ENCODE results near the gene SLC4A1. TPM values are rescaled to one million over a fixed set of nuclear protein-coding genes. Genes with fewer than 3 reads are reported as not detected.

Gene SLC4A1
- total RNA-seq, 4 donors from 2014 or later: 0.15 to 0.78 TPM; not detected in 2

- Histone ChIP-seq H3K4me3 (replicated peaks in 1 of 3) (no peak overlapping the region), H3K27me3 (no peaks in the 10 kb centered on the region), H3K9me3 (no peaks in the 10 kb centered on the region), H3K36me3 (no peaks in the 10 kb centered on the region), H3K27ac (no peak overlapping the region), H3K4me1 (peaks cover 18 to 32% of the 10 kb centered on the region in 2 donors)
- WGBS, 2 donors: 93 to 94% methylated on average over 2 of the region's 2 CpGs
- intact Hi-C loops (cut with DNase I): no loop called here
- no peak for TF ChIP-seq POLR2A (IDR thresholded peaks at IDR 0.05)
- TF ChIP-seq, protein P1, sequence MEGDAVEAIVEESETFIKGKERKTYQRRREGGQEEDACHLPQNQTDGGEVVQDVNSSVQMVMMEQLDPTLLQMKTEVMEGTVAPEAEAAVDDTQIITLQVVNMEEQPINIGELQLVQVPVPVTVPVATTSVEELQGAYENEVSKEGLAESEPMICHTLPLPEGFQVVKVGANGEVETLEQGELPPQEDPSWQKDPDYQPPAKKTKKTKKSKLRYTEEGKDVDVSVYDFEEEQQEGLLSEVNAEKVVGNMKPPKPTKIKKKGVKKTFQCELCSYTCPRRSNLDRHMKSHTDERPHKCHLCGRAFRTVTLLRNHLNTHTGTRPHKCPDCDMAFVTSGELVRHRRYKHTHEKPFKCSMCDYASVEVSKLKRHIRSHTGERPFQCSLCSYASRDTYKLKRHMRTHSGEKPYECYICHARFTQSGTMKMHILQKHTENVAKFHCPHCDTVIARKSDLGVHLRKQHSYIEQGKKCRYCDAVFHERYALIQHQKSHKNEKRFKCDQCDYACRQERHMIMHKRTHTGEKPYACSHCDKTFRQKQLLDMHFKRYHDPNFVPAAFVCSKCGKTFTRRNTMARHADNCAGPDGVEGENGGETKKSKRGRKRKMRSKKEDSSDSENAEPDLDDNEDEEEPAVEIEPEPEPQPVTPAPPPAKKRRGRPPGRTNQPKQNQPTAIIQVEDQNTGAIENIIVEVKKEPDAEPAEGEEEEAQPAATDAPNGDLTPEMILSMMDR (IDR thresholded peaks at IDR 0.05): no peak
- DNase-seq: no peak
These were observed 42.3 kb upstream of the SLC4A1 start for GRCh38 chr17:44310188-44310587.

- H3K36me3 ChIP-seq: no peaks in the 10 kb centered on the region
- 81 to 84% methylated on average over 5 of the region's 5 CpGs for WGBS, 2 donors
- TF ChIP-seq, protein P1 (IDR thresholded peaks at IDR 0.05): no peak
- TF ChIP-seq POLR2A (IDR thresholded peaks at IDR 0.05): no peak
- H3K27me3 ChIP-seq: no peaks in the 10 kb centered on the region
- no peak for DNase-seq
- H3K4me3 ChIP-seq (replicated peaks in 1 of 3): no peak overlapping the region
- H3K9me3 ChIP-seq: no peaks in the 10 kb centered on the region
- H3K4me1 ChIP-seq: peaks cover 22 to 34% of the 10 kb centered on the region in 2 donors
- intact Hi-C loops (cut with DNase I): loop anchor here (5.0 kb wide), 1 partner anchor 198 kb away; no protein-coding TSS in a partner anchor
- H3K27ac ChIP-seq: no peak overlapping the region
These were observed 41.5 kb upstream of the SLC4A1 start for GRCh38 chr17:44309472-44309871.

DNA sequence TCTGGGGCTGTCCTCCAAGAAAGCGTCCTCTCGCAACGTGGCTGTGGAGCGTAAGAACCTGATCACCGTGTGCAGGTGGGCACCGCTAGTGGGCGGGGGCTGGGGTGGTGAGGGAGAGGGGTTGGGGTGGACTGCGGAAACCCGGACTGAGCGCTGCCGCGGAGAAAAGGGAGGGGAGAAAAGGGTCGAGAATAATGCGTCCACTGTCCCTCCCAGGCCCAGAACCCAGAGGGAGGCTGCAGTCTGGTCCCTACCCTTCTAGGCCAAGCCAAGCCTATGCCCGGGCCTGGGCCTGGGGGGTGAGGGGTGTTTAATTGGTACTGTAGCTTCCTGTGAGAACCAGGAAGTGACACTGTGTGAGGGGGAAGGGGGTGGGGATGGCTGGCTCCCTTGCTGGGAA lies 40.9 kb upstream of the SLC4A1 start:
- peak; percentile 7 to 17 for DNase-seq
- H3K27me3 ChIP-seq: no peaks in the 10 kb centered on the region
- WGBS, 2 donors: 5 to 6% methylated on average over 11 to 15 of the region's 15 CpGs
- H3K4me1 ChIP-seq: peaks cover 22 to 36% of the 10 kb centered on the region in 2 donors
- peak overlapping the region in 1 of 3 donors; percentile 41 for H3K4me3 ChIP-seq (replicated peaks in 1 of 3)
- intact Hi-C loops (cut with DNase I): loop anchor here (5.0 kb wide), 1 partner anchor 198 kb away; no protein-coding TSS in a partner anchor
- no peak overlapping the region for H3K27ac ChIP-seq
- H3K36me3 ChIP-seq: no peaks in the 10 kb centered on the region
- TF ChIP-seq POLR2A (IDR thresholded peaks at IDR 0.05): no peak
- TF ChIP-seq, protein P1 (IDR thresholded peaks at IDR 0.05): no peak
- no peaks in the 10 kb centered on the region for H3K9me3 ChIP-seq

DNA sequence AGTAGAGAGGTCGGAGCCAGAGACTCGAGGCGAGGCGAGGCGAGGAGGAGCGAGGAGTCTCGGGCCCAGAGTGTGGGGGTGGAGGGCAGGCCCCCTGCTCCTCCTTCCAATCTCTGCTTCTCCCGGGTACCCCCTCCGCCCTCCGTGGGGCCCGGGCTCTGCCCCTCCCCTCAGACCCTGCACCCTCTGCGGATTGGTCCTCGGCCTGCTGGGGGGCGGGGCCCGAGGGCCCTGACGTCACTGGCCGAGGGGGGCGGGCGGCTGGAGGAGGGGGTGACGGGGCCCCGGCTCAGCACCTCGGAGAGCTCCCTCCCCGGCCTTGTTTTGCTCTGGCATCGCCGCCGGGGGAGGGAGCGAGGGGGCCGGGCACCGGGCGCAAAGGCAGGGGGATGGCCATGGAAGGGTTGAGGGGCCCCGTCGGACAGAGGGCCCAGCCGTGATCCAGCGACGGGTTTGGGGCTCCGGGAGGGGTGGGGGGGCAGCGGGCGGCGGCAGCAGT lies 40.4 kb upstream of the SLC4A1 start, which contains the start of gene RUNDC3A:
Gene RUNDC3A (plus strand): TSS at position 282 of the 499 bp plus-strand sequence. CDS start 232 bp downstream, outside the sequence.
- H3K9me3 ChIP-seq: no peaks in the 10 kb centered on the region
- no peaks in the 10 kb centered on the region for H3K27me3 ChIP-seq
- WGBS, 2 donors: 0 to 1% methylated on average over 7 to 18 of the region's 39 CpGs
- H3K4me1 ChIP-seq: peaks cover 22 to 36% of the 10 kb centered on the region in 2 donors
- peak; percentile 87 for DNase-seq
- intact Hi-C loops (cut with DNase I): loop anchor here (5.0 kb wide), 1 partner anchor 199 kb away; no protein-coding TSS in a partner anchor
- H3K4me3 ChIP-seq (replicated peaks in 1 of 3): peak within 1 kb of the TSS in 1 of 3 donors; percentile 41
- H3K27ac ChIP-seq: peak within 1 kb of the TSS; percentile 36 to 74 (median 47)
- no peaks in the 10 kb centered on the region for H3K36me3 ChIP-seq
- TF ChIP-seq POLR2A (IDR thresholded peaks at IDR 0.05): no peak
- TF ChIP-seq, protein P1 (IDR thresholded peaks at IDR 0.05): no peak

Data from thyroid gland (tissue), 4 donors.